ENCODE results near the gene PELI2. TPM values are rescaled to one million over a fixed set of nuclear protein-coding genes. Genes with fewer than 3 reads are reported as not detected.

Gene PELI2
- total RNA-seq, 1 donor from 2014 or later, result 1.8 TPM

- no peak for ATAC-seq
These were observed 195.6 kb downstream of the PELI2 start for GRCh38 chr14:56313789-56314188.

- no peak for ATAC-seq
These were observed 200.3 kb downstream of the PELI2 start for GRCh38 chr14:56318393-56319115.

GRCh38 chr14:56321861-56322260 is 203.7 kb downstream of the PELI2 start:
- ATAC-seq, result no peak

GRCh38 chr14:56322531-56322930 is 204.3 kb downstream of the PELI2 start:
- ATAC-seq, result no peak

- ATAC-seq, result no peak
These were observed 206.2 kb downstream of the PELI2 start for GRCh38 chr14:56324454-56324853.

GRCh38 chr14:56324856-56325699 is 206.9 kb downstream of the PELI2 start:
- no peak for ATAC-seq

GRCh38 chr14:56328021-56328420 is 209.8 kb downstream of the PELI2 start:
- ATAC-seq, result no peak

- no peak for ATAC-seq
These were observed 213.5 kb downstream of the PELI2 start for GRCh38 chr14:56331592-56332216.

- peak; percentile 63 for ATAC-seq
These were observed 215.4 kb downstream of the PELI2 start for GRCh38 chr14:56333359-56334292.

GRCh38 chr14:56334458-56334857 is 216.2 kb downstream of the PELI2 start:
- ATAC-seq, result no peak

GRCh38 chr14:56338674-56339073 is 220.5 kb downstream of the PELI2 start:
- ATAC-seq, result no peak

GRCh38 chr14:56339855-56340701 is 221.9 kb downstream of the PELI2 start:
- ATAC-seq, result peak; percentile 95

- ATAC-seq, result no peak
These were observed 222.7 kb downstream of the PELI2 start for GRCh38 chr14:56340932-56341331.

GRCh38 chr14:56341766-56342493 is 223.7 kb downstream of the PELI2 start:
- ATAC-seq, result no peak

GRCh38 chr14:56342494-56342942 is 224.3 kb downstream of the PELI2 start:
- ATAC-seq, result no peak

- ATAC-seq, result no peak
These were observed 231.7 kb downstream of the PELI2 start for GRCh38 chr14:56349960-56350359.
